ENCODE results near the gene SGSM1. TPM values are rescaled to one million over a fixed set of nuclear protein-coding genes. Genes with fewer than 3 reads are reported as not detected.

The SGSM1 gene
- total RNA-seq, 1 donor from 2014 or later: 0.09 TPM

- H3K4me3 Mint-ChIP-seq: no peak overlapping the region
- POLR2A ChIA-PET: no interaction called here
- no peak for ATAC-seq (ENCODE audit: low read depth)
- intact Hi-C loops (cut with micrococcal nuclease): no loop called here
- DNase-seq: no peak
- H3K4me1 Mint-ChIP-seq: no peaks in the 10 kb centered on the region
- H3K36me3 Mint-ChIP-seq (ENCODE audit: low read depth): no peaks in the 10 kb centered on the region
- H3K27me3 Mint-ChIP-seq: no peaks in the 10 kb centered on the region
- no peak overlapping the region for H3K27ac Mint-ChIP-seq
- no peak for TF ChIP-seq CTCF (IDR thresholded peaks at IDR 0.05)
- CTCF ChIA-PET: no interaction called here
- no peaks in the 10 kb centered on the region for H3K9me3 Mint-ChIP-seq
These were observed 10.0 kb upstream of the SGSM1 start for GRCh38 chr22:24796056-24796455.

GRCh38 chr22:24796860-24797259 is 9.2 kb upstream of the SGSM1 start:
- ChIA-PET POLR2A (no interaction called here), CTCF (no interaction called here)
- DNase-seq (no peak), ATAC-seq (ENCODE audit: low read depth) (no peak)
- intact Hi-C loops (cut with micrococcal nuclease): no loop called here
- Mint-ChIP-seq H3K27me3 (no peaks in the 10 kb centered on the region), H3K36me3 (ENCODE audit: low read depth) (no peaks in the 10 kb centered on the region), H3K9me3 (no peaks in the 10 kb centered on the region), H3K4me1 (no peaks in the 10 kb centered on the region), H3K4me3 (no peak overlapping the region), H3K27ac (no peak overlapping the region)
- TF ChIP-seq CTCF (IDR thresholded peaks at IDR 0.05): no peak

- no peak overlapping the region for H3K27ac Mint-ChIP-seq
These were observed 4.0 kb upstream of the SGSM1 start for GRCh38 chr22:24801901-24802465.

GRCh38 chr22:24803064-24803542 is 2.9 kb upstream of the SGSM1 start:
- CTCF ChIA-PET: interaction anchor here (1.1 to 1.3 kb wide), 4 partner anchors 11 to 34 kb away, joined by 3 to 5 read pairs (median 3); no protein-coding TSS in a partner anchor
- Mint-ChIP-seq H3K36me3 (ENCODE audit: low read depth) (no peaks in the 10 kb centered on the region), H3K27ac (no peak overlapping the region), H3K9me3 (no peaks in the 10 kb centered on the region), H3K4me1 (peaks cover 5% of the 10 kb centered on the region), H3K27me3 (peaks cover 7% of the 10 kb centered on the region), H3K4me3 (no peak overlapping the region)
- POLR2A ChIA-PET: no interaction called here
- TF ChIP-seq CTCF (IDR thresholded peaks at IDR 0.05): peak; percentile 91
- intact Hi-C loops (cut with micrococcal nuclease): loop anchor here (2.0 kb wide), 1 partner anchor 48 kb away; no protein-coding TSS in a partner anchor
- DNase-seq (peak; percentile 42), ATAC-seq (ENCODE audit: low read depth) (no peak)

More at GRCh38 chr22:24801901-24802465, 4.0 kb upstream of the SGSM1 start:
- Mint-ChIP-seq H3K4me1 (peaks cover 5% of the 10 kb centered on the region), H3K27me3 (peaks cover 3% of the 10 kb centered on the region), H3K4me3 (no peak overlapping the region), H3K36me3 (ENCODE audit: low read depth) (no peaks in the 10 kb centered on the region), H3K9me3 (no peaks in the 10 kb centered on the region)
- ChIA-PET POLR2A (no interaction called here), CTCF (interaction anchor here (1.0 to 1.1 kb wide), 2 partner anchors 16 to 23 kb away, joined by 3 read pairs; no protein-coding TSS in a partner anchor)
- intact Hi-C loops (cut with micrococcal nuclease): loop anchor here (2.0 kb wide), 1 partner anchor 49 kb away; no protein-coding TSS in a partner anchor
- ATAC-seq (ENCODE audit: low read depth): no peak
- no peak for DNase-seq
- no peak for TF ChIP-seq CTCF (IDR thresholded peaks at IDR 0.05)

- Mint-ChIP-seq H3K4me1 (peaks cover 5% of the 10 kb centered on the region), H3K4me3 (peak overlapping the region; percentile 62), H3K27me3 (peaks cover 23% of the 10 kb centered on the region), H3K27ac (no peak overlapping the region), H3K36me3 (ENCODE audit: low read depth) (no peaks in the 10 kb centered on the region), H3K9me3 (no peaks in the 10 kb centered on the region)
- ChIA-PET POLR2A (no interaction called here), CTCF (no interaction called here)
- no peak for DNase-seq
- TF ChIP-seq CTCF (IDR thresholded peaks at IDR 0.05): no peak
- ATAC-seq (ENCODE audit: low read depth): no peak
- intact Hi-C loops (cut with micrococcal nuclease): no loop called here
These were observed 621 bp downstream of the SGSM1 start for GRCh38 chr22:24806663-24807001.

Data from activated B cell treated with CpG ODN at 0.5 μM for 24 hours (primary cell).